Vagina (tissue), 2 donors: Measurements from ENCODE around the gene CSNK1G3.

Experiments used
- POLR2A ChIP-seq, 2 donors: fragments of 450-650 bp; IDR thresholded peaks; one replicate each; pipeline ENCODE4 v1.6.1; 2017; ENCODE audit warnings: antibody characterized with exemption in 2 of 2, mild to moderate bottlenecking in 2 of 2, moderate library complexity in 2 of 2
- POLR2AphosphoS5 ChIP-seq, 2 donors: sonication (generic); formaldehyde crosslinking; IDR thresholded peaks; one replicate each; pipeline ENCODE4 v1.9.0; 2017; ENCODE audit warnings: antibody characterized with exemption in 2 of 2, mild to moderate bottlenecking in 2 of 2, low read depth in 1 of 2; ENCODE audit not compliant: insufficient read depth in 1 of 2
- TF ChIP-seq, protein P1 (sequence below), 3 experiments: fragments of 450-650 bp in 2 of 3; fragments of 200-600 bp in 1 of 3; sonication (generic) in 1 of 3; IDR thresholded peaks; one replicate each; pipeline ENCODE4 v1.5.1; 2017 to 2019; ENCODE audit warnings: antibody characterized with exemption in 3 of 3, mild to moderate bottlenecking in 2 of 3, moderate library complexity in 2 of 3

DNA sequence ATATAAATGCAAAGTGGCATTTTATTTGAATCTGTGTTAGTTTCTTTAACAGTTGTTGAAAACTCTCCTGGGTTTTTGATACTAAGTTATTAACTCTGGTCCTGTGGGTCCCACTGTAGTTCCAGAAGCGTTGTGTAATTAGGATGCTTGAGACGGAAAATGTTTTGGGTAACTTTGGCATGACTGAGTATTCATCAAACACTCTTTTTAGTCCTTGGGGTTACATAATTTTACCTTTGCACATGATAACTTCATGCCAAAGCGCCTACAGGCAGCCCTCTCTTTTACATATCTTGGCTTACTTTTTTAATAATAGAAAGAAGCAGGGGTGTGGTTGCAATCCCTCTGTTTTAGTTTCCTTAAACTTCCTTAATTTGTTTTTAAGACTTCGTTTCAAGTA lies 12.2 kb downstream of the CSNK1G3 start:
- TF ChIP-seq, protein P1, sequence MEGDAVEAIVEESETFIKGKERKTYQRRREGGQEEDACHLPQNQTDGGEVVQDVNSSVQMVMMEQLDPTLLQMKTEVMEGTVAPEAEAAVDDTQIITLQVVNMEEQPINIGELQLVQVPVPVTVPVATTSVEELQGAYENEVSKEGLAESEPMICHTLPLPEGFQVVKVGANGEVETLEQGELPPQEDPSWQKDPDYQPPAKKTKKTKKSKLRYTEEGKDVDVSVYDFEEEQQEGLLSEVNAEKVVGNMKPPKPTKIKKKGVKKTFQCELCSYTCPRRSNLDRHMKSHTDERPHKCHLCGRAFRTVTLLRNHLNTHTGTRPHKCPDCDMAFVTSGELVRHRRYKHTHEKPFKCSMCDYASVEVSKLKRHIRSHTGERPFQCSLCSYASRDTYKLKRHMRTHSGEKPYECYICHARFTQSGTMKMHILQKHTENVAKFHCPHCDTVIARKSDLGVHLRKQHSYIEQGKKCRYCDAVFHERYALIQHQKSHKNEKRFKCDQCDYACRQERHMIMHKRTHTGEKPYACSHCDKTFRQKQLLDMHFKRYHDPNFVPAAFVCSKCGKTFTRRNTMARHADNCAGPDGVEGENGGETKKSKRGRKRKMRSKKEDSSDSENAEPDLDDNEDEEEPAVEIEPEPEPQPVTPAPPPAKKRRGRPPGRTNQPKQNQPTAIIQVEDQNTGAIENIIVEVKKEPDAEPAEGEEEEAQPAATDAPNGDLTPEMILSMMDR (IDR thresholded peaks at IDR 0.05): no peak
- TF ChIP-seq POLR2A (IDR thresholded peaks at IDR 0.05): no peak
- TF ChIP-seq POLR2AphosphoS5 (IDR thresholded peaks at IDR 0.05; ENCODE audit: insufficient read depth in 1 of 2, low read depth in 1 of 2): no peak
